Caco-2 (cell line): ENCODE results near the gene IFIT2. TPM values are rescaled to one million over a fixed set of nuclear protein-coding genes. Genes with fewer than 3 reads are reported as not detected.
"Not testable (repeated sequence)": the region's sequence is repeated elsewhere in the genome, so short reads cannot be mapped to it uniquely, and the experiment has no call there.

Experiments
- BruUV-seq: library from RNA; stranded (reverse); fragments of 400-500 nt; replicated peaks from 2 replicates; lab custom pipeline; 2021; lab: Mats Ljungman, UMichigan
- CTCF ChIA-PET: fragments of 300-600 bp; sonication (Branson Sonifier 250); formaldehyde crosslinking; loops from one replicate; lab custom pipeline; 2022; ENCODE audit warnings: antibody characterized with exemption; lab: Charles Lee
- POLR2A ChIA-PET: fragments of 300-600 bp; sonication (Branson Sonifier 250); formaldehyde crosslinking; loops from one replicate; lab custom pipeline; 2022; ENCODE audit warnings: antibody characterized with exemption; lab: Charles Lee
- DNase-seq, 2 experiments: peaks; one replicate each; pipeline versions ENCODE4 v3.0.0 to v3.0.0-alpha.2; 2020 to 2022
- H3K27me3 ChIP-seq: replicated peaks from 2 replicates; pipeline ENCODE4 v1.6.0; 2011; ENCODE audit warnings: low read length; ENCODE audit not compliant: control insufficient read depth, insufficient read depth
- H3K36me3 ChIP-seq: 2 replicates; pipeline ENCODE4 v1.5.1; 2011; ENCODE audit warnings: low read length; ENCODE audit not compliant: control insufficient read depth, insufficient read depth
- H3K4me1 ChIP-seq: fragments of 250-450 bp; sonication (Bioruptor Pico); 2 replicates; pipeline ENCODE4 v1.5.1; 2020; ENCODE audit warnings: mild to moderate bottlenecking
- H3K4me3 ChIP-seq: 2 replicates; pipeline ENCODE4 v1.5.1; 2011; ENCODE audit warnings: low read depth, mild to moderate bottlenecking, control low read depth, low read length
- H3K9me3 ChIP-seq: fragments of 250-450 bp; sonication (Bioruptor Pico); 2 replicates; pipeline ENCODE4 v1.5.1; 2020; ENCODE audit warnings: mild to moderate bottlenecking, moderate library complexity
- H3K27ac Mint-ChIP-seq: one replicate; pipeline ENCODE4 v1.8.0; 2022; ENCODE audit warnings: mixed read lengths; ENCODE audit not compliant: unreplicated experiment
- H3K27me3 Mint-ChIP-seq: one replicate; pipeline ENCODE4 v1.8.0; 2022; ENCODE audit warnings: mixed read lengths; ENCODE audit not compliant: insufficient read depth, unreplicated experiment
- H3K36me3 Mint-ChIP-seq: one replicate; pipeline ENCODE4 v1.8.0; 2022; ENCODE audit warnings: mild to moderate bottlenecking, mixed read lengths; ENCODE audit not compliant: insufficient read depth, unreplicated experiment
- H3K4me1 Mint-ChIP-seq: one replicate; pipeline ENCODE4 v1.8.0; 2022; ENCODE audit warnings: low read depth, mixed read lengths; ENCODE audit not compliant: unreplicated experiment
- H3K4me3 Mint-ChIP-seq: one replicate; pipeline ENCODE4 v1.8.0; 2022; ENCODE audit warnings: mild to moderate bottlenecking, moderate library complexity, mixed read lengths; ENCODE audit not compliant: unreplicated experiment
- H3K9me3 Mint-ChIP-seq: one replicate; pipeline ENCODE4 v1.8.0; 2022; ENCODE audit warnings: mixed read lengths; ENCODE audit not compliant: unreplicated experiment
- CTCF ChIP-seq, 2 experiments: fragments of 200-600 bp in 1 of 2; IDR thresholded peaks; 1 replicate in 1 of 2; 2 replicates in 1 of 2; pipeline versions ENCODE4 v1.5.1 to v1.8.0; 2011 to 2022; ENCODE audit warnings: antibody characterized with exemption in 1 of 2, control low read depth in 1 of 2, inconsistent platforms in 1 of 2, low read depth in 1 of 2, low read length in 1 of 2, mild to moderate bottlenecking in 1 of 2, moderate library complexity in 1 of 2; ENCODE audit not compliant: insufficient read depth in 1 of 2, severe bottlenecking in 1 of 2, unreplicated experiment in 1 of 2
- intact Hi-C: fragments of 100-400 bp; cut with micrococcal nuclease; formaldehyde crosslinking; loops from one replicate; pipeline ENCODE4 v1.10.0; 2022; ENCODE audit not compliant: unreplicated experiment
- total RNA-seq: library from RNA; stranded (reverse); gene quantifications from 2 replicates; pipeline ENCODE4 v1.2.3, GENCODE V29; 2022

The IFIT2 gene
- total RNA-seq, 1 experiment from 2014 or later: 0.43 TPM

DNA sequence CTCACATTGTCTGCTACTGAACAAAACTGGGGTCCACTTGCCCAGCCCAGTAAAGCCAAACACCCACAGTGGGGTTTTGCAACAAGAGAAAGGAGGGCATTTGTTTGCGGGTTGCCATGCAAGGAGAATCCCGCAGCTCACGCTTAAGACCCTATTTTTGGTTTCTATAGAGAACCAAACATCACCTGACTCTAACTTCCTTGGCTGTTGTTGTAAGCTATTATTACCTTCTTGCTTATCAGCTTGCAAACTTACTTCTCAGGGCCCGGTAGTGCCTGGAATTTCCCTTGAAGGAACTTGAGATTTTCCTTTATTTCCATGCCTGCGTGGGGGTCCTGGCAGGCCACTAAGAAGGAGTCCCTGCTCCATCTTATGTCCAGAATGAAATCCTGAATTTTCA, 46.6 kb downstream of the IFIT2 start:
- Mint-ChIP-seq H3K27me3 (no peaks in the 10 kb centered on the region), H3K4me3 (no peak overlapping the region), H3K27ac (peak overlapping the region; percentile 93), H3K9me3 (no peaks in the 10 kb centered on the region), H3K4me1 (peaks cover 46% of the 10 kb centered on the region), H3K36me3 (peaks cover 12% of the 10 kb centered on the region)
- H3K4me1 ChIP-seq: peaks cover 64% of the 10 kb centered on the region
- no TSS peak for BruUV-seq
- H3K9me3 ChIP-seq: no peaks in the 10 kb centered on the region
- no peaks in the 10 kb centered on the region for H3K36me3 ChIP-seq
- H3K4me3 ChIP-seq: no peak overlapping the region
- no peak for TF ChIP-seq CTCF (IDR thresholded peaks at IDR 0.05; ENCODE audit: insufficient read depth in 1 of 2, low read depth in 1 of 2, low read length in 1 of 2, severe bottlenecking in 1 of 2, unreplicated experiment in 1 of 2)
- CTCF ChIA-PET: no interaction called here
- no peaks in the 10 kb centered on the region for H3K27me3 ChIP-seq
- DNase-seq: no peak
- POLR2A ChIA-PET: no interaction called here
- intact Hi-C loops: no loop called here

- no peak for TF ChIP-seq CTCF (IDR thresholded peaks at IDR 0.05; ENCODE audit: insufficient read depth in 1 of 2, low read depth in 1 of 2, low read length in 1 of 2, severe bottlenecking in 1 of 2, unreplicated experiment in 1 of 2)
- POLR2A ChIA-PET: no interaction called here
- Mint-ChIP-seq H3K9me3 (peaks cover 4% of the 10 kb centered on the region), H3K36me3 (peaks cover 14% of the 10 kb centered on the region), H3K27me3 (no peaks in the 10 kb centered on the region), H3K27ac (peak overlapping the region; percentile 93), H3K4me1 (peaks cover 47% of the 10 kb centered on the region), H3K4me3 (peak overlapping the region; percentile 63)
- intact Hi-C loops: no loop called here
- DNase-seq: no peak
- H3K27me3 ChIP-seq: no peaks in the 10 kb centered on the region
- H3K4me3 ChIP-seq: no peak overlapping the region
- no TSS peak for BruUV-seq
- no peaks in the 10 kb centered on the region for H3K36me3 ChIP-seq
- peaks cover 65% of the 10 kb centered on the region for H3K4me1 ChIP-seq
- H3K9me3 ChIP-seq: no peaks in the 10 kb centered on the region
- CTCF ChIA-PET: interaction anchor here (1.5 kb wide), 1 partner anchor 20 kb away, joined by 3 read pairs; no protein-coding TSS in a partner anchor
Observed at GRCh38 chr10:89348975-89349374, 47.1 kb downstream of the IFIT2 start.

GRCh38 chr10:89350631-89351315, 48.9 kb downstream of the IFIT2 start:
- not testable (repeated sequence) for H3K27me3 ChIP-seq, H3K9me3 Mint-ChIP-seq, H3K27me3 Mint-ChIP-seq, H3K9me3 ChIP-seq, H3K4me3 ChIP-seq, BruUV-seq, H3K36me3 ChIP-seq
- peak overlapping the region; percentile 93 for H3K27ac Mint-ChIP-seq
- DNase-seq: peak; percentile 29 to 47
- POLR2A ChIA-PET: interaction anchor here (1.0 kb wide), 1 partner anchor 18 kb away, joined by 3 read pairs; no protein-coding TSS in a partner anchor
- peaks cover 18% of the 10 kb centered on the region for H3K36me3 Mint-ChIP-seq
- peak overlapping the region; percentile 63 for H3K4me3 Mint-ChIP-seq
- intact Hi-C loops: loop anchor here (5.0 kb wide), 2 partner anchors 352 to 1582 kb away; partner anchors contain the start of gene KIF20B
- CTCF ChIA-PET: interaction anchor here (1.5 kb wide), 1 partner anchor 18 kb away, joined by 3 read pairs; no protein-coding TSS in a partner anchor
- H3K4me1 ChIP-seq: peaks cover 65% of the 10 kb centered on the region
- H3K4me1 Mint-ChIP-seq: peaks cover 45% of the 10 kb centered on the region
